Hepatocyte (in vitro differentiated cells): ENCODE data around the gene MYL5.

ENCODE experiments used
- EZH2 ChIP-seq: fragments of 200-600 bp; sonication (generic); IDR thresholded peaks from 2 replicates; pipeline ENCODE4 v1.6.1; 2016; ENCODE audit warnings: antibody characterized with exemption, mild to moderate bottlenecking, borderline replicate concordance
- EZH2phosphoT487 ChIP-seq: fragments of 200-600 bp; sonication (generic); IDR thresholded peaks from one replicate; pipeline ENCODE4 v1.6.1; 2018; ENCODE audit warnings: antibody characterized with exemption, mild to moderate bottlenecking, low read depth, moderate library complexity; ENCODE audit not compliant: unreplicated experiment, severe bottlenecking
- TF ChIP-seq, protein P1 (sequence below): fragments of 200-600 bp; sonication (generic); IDR thresholded peaks from 2 replicates; pipeline ENCODE4 v1.5.1; 2016; ENCODE audit warnings: antibody characterized with exemption, mild to moderate bottlenecking; ENCODE audit not compliant: poor library complexity

DNA sequence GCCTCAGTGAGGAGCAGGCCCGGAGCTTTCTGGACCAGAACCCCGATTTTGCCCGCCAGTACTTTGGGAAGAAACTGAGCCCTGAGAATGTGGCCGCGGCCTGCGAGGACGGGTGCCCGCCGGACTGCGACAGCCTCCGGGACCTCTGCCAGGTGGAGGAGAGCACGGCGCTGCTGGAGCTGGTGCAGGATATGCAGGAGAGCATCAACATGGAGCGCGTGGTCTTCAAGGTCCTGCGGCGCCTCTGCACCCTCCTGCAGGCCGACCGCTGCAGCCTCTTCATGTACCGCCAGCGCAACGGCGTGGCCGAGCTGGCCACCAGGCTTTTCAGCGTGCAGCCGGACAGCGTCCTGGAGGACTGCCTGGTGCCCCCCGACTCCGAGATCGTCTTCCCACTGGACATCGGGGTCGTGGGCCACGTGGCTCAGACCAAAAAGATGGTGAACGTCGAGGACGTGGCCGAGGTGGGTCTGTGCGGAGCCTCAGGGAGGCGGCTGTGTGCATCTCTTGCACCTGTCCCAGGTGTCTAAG is 48.6 kb upstream of the MYL5 start:
- TF ChIP-seq, protein P1, sequence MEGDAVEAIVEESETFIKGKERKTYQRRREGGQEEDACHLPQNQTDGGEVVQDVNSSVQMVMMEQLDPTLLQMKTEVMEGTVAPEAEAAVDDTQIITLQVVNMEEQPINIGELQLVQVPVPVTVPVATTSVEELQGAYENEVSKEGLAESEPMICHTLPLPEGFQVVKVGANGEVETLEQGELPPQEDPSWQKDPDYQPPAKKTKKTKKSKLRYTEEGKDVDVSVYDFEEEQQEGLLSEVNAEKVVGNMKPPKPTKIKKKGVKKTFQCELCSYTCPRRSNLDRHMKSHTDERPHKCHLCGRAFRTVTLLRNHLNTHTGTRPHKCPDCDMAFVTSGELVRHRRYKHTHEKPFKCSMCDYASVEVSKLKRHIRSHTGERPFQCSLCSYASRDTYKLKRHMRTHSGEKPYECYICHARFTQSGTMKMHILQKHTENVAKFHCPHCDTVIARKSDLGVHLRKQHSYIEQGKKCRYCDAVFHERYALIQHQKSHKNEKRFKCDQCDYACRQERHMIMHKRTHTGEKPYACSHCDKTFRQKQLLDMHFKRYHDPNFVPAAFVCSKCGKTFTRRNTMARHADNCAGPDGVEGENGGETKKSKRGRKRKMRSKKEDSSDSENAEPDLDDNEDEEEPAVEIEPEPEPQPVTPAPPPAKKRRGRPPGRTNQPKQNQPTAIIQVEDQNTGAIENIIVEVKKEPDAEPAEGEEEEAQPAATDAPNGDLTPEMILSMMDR, result no peak
- TF ChIP-seq EZH2, result no peak
- no peak for TF ChIP-seq EZH2phosphoT487
